Stimulated activated CD4-positive, alpha-beta T cell treated with anti-CD3 and anti-CD28 coated beads, Interleukin-12 subunit alpha, Interleukin-12 subunit beta, amount 100 ng/mL, for 48 hours (primary cell): ENCODE data around the gene OR52E1.

Experiments
- DNase-seq, 3 donors: peaks; one replicate each; pipeline ENCODE4 v3.0.0-alpha.2; 2020; ENCODE audit warnings: low read depth in 2 of 3, low spot score in 1 of 3

Gene OR52E1

DNA sequence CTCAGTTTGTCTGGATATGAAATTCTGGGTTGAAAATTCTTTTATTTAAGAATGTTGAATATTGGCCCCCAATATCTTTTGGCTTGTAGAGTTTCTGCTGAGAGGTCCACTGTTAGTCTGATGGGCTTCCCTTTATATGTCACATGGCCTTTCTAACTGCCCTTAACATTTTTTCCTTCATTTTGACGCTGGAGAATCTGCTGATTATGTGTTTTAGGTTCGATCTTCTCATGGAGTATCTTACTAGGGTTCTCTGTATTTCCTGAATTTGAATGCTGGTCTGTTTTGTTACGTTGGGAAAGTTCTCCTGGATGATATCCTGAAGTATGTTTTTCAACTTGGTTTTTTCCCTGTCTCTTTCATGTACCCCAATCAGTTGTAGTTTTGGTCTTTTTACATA lies 46.0 kb downstream of the OR52E1 start:
- DNase-seq, result no peak

DNA sequence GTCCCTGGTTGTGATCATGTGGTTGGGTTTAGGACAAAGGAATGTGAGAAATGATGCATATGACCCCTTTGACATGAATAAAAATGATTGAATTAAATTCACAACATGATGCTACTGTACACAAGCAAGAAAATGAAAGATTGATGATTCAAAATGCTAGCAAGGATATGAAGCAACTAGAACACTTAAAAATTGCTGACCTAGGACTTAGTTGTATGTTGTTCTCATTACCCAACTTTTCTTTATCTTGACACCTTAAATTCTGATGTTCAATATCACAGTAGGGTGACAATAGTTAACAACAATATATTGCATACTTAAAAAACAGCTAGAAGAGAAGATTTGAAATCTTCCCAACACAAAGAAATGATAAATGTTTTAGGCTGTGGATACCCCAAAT lies 48.2 kb downstream of the OR52E1 start:
- DNase-seq, result no peak

DNA sequence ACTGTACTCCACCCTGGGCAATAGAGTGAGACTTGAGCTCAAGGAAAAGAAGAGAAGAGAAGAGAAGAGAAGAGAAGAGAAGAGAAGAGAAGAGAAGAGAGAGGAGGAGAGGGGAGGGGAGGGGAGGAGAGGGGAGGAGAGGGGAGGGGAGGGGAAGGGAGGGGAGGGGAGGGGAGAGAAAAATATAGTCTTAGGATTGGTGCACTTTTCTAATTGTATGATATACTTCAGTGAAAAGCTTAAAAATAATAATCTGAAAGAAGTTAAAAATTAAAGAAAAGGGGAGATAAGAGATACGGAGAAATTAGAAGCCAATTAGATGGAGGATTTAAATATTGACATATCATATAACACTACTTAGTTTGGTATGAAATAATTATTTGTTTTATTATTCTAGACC lies 49.5 kb downstream of the OR52E1 start:
- no peak for DNase-seq
